RKO (cell line): ENCODE data around the gene HNRNPL.
"Not testable (repeated sequence)": the region's sequence is repeated elsewhere in the genome, so short reads cannot be mapped to it uniquely, and the experiment has no call there.

Experiments
- DNase-seq: peaks from one replicate; pipeline ENCODE4 v3.0.0-alpha.2; 2016; ENCODE audit warnings: low spot score

HNRNPL gene

DNA sequence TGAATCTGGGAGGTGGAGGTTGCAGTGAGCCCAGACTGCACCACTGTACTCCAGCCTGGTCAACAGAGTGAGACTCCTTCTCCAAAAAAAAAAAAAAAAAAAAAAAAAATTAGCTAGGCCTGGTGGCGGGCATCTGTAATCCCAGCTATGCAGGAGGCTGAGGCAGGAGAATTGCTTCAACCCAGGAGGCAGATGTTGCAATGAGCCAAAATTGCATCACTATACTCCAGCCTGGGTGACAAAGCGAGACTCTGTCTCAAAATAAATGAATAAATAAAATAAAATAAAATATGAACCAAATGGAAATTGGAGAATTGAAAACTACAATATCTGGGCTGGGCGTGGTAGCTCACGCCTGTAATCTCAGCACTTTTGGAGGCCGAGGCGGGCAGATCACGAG lies 20.6 kb downstream of the HNRNPL start:
- DNase-seq, result not testable (repeated sequence)

DNA sequence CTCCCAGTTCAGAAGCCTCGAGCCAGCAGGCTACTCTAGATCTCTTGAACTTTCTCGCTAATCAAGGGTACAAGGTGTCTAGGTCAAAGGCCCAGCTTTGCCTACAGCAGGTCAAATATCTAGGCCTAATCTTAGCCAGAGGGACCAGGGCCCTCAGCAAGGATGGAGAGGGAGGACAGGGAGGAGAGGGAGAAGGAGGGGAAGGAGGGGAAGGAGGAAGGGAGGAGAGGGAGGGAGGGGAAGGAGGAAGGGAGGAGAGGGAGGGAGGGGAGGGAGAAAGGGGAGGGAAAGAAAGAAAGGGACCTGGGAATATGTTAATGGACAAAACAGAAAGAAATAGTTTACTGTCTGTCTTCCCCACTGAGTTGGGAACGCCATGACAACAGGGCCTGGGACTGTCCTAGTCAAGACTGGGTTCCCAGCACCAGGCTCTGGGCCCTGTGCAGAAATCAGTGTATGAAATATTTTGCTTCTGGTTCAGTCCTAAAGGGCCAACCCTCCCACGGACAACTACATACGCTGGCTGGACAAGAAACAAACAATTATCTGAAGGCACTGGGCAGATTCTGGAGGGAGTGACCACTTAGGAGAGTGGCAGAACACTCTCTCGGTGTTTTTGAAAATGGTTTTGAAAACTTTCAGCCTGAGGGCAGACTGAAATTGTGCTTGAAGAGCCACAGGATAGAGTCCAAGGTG lies 22.8 kb downstream of the HNRNPL start:
- no peak for DNase-seq

DNA sequence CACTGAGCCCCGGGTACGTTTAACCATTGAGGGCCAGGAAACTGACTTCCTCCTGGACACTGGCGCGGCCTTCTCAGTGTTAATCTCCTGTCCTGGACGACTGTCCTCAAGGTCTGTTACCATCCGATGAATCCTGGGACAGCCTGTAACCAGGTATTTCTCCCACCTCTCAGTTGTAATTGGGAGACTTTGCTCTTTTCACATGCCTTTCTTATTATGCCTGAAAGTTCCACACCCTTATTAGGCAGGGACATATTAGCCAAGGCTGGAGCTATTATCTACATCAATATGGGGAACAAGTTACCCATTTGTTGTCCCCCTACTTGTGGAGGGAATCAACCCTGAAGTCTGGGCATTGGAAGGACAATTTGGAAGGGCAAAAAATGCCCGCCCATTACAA lies 23.9 kb downstream of the HNRNPL start:
- DNase-seq, result not testable (repeated sequence)

DNA sequence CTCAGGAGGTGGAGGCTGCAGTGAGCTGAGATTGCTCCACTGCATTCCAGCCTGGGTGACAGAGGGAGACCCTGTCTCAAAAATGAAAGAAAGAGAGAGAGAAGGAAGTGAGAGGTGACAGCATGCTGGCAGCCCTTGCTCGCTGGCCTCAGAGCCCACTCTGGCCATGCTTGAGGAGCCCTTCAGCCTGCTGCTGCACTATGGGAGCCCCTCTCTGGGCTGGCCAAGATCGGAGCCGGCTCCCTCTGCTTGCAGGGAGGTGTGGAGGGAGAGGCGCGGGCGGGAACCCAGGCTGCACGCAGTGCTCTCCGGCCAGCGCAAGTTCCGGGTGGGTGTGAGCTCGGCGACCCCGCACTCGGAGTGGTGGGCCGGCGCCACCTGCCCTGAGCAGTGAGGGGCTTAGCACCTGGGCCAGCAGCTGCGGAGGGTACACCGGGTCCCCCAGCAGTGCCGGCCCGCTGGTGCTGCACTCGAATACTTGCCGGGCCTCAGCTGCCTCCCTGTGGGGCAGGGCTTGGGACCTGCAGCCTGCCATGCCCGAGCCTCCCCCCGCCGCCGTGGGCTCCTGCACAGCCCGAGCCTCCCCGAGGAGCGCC lies 28.5 kb downstream of the HNRNPL start:
- not testable (repeated sequence) for DNase-seq

DNA sequence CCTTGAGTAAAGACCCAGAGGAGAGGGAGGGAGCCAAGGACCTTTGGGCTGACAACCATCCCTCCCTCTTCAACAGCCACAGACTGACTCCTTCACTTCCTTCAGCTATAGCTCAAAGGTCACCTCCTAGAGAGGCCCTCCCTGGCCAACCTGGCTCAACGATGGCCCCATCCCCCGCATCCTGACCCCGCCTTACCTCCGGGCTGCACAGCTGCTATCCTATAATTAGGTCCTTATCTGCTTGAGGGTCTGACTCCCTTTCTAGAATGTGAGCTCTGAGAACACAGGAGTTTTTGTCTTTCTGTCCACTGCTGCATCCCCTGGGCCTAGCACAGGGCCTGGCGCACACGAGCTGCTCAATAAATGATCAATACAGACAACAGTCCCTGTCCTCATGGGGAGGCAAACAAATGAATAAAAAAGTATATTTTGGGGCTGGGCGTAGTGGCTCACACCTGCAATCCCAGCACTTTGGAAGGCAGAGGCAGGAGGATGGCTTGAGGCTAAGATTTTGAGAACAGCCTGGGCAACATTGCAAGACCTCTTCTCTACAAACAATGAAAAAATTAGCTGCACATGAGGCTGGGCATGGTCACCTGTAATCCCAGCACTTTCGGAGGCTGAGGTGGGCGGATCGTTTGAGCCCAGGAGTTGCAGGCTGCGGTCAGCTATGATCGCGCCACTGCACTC lies 30.4 kb downstream of the HNRNPL start:
- no peak for DNase-seq

DNA sequence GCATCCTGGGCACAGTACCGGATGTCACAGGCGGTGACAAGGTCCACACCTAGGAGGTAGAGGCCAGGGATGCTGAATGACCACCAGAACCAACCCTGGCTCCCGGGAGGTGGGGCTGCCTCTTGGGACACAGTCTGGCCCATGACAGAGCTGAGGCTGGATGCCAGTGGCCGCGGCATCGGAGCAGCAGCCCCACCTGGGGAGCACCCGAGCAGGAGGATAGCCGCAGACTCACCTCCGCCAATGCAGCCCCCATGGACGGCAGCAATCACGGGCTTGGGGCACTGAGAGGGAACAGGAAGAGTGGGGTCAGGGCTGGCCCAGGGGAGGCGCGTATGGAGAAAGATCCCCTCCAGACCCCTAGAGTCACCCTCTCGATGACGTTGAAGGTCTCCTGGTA lies 32.7 kb downstream of the HNRNPL start:
- no peak for DNase-seq

DNA sequence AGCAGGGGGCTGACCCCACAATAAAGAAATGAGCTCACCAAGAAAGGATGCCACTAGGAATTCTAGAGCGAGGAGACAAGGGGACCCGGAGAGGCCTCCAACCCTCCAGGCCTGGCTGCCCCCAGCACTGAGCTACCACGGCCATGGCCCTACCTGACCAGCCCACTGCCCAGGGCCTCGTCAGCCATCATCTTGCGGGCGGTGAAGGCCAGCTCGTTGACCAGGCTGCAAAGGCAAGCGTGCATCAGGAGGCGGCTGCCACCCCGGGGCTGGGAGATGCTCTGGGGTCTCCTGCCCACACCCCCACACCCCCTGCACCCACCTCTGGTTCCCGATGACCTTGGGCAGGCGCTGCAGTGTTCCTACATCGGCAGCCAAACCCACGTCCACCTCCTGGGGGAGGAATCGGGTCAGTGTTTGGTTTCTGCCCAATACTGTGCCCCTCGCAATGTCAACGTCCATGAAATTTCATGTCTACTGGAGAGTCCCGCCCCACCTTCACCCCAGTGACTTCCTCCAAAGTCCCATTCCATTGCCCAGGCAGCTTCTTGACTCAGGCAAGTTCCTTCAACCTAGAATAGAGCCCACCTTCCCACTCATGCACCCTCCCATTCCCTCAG lies 33.5 kb downstream of the HNRNPL start:
- DNase-seq, result no peak

DNA sequence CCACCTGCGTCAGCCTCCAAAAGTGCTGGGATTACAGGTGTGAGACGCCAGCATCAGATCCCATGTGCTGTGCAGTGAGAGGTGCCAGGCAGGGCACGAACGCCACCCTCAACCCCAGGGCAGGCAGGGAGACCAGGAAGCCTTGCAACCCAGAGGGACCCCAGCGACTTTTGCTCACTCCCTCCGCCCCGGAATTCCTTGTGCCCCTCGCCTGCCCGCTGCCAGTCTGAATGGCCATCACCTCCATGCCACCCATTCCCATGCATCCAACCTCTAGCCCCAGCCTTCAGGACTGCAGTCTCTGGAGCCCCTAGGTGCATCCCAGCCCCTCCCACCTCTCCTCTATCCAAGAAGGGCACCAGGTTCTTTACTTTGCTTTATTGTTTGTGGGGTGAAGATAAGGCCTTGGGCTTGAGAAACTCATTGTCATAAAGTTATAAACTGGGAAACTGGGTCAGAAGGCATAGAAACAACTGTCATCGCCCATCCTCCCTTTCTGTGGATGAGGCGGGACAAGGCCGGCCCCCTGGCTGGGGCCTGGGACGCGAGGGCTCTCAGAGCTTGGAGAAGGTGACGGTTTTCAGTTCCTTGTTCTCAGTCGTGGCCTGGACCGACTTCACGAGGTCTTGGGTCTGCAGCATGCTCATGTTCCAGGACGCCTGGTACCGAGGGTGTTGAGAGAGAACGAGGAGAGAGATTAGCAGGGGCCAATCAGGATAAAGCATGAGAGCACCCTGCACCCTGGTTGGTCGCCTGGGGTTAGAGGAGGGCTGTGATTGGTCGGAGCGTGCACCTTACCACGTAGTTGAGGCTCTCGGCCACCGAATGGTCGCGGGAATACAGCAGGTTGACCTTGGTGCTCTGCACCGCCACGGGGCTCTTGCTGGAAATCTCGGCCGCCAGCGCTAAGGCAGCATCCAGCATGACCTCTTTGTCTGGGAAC lies 34.5 kb downstream of the HNRNPL start:
- no peak for DNase-seq

DNA sequence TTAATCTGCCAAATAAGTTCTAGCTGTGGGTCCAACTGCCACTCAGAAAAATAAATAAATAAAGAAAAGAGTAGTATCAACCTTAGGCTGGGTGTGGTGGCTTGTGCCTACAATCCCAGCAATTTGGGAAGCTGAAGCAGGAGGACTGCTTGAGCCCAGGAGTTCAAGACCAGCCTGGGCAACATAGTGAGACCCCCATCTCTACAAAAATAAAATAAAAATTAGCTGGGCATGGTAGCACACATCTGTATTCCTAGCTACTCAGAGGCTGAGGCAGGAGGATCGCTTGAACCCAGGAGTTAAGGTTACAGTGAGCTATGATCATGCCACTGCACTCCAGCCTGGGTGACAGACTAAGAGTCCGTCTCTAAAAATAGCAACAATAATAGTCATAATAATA lies 35.9 kb downstream of the HNRNPL start:
- not testable (repeated sequence) for DNase-seq

DNA sequence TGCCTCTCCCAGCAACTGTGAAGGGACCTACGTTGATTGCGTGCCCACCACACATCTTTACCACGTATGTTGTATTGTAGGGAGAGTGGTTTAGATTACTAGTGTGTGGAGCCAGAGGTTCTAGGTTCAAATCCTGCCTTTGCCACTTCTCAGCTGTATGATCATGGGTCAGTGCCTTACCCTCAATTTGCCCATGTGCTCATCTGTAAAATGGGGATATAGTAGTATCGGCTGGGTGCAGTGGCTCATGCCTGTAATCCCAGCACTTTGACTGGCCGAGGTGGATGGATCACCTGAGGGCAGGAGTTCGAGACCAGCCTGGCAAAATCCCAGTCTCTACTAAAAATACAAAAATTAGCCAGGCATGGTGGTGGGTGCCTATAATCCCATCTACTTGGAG lies 36.5 kb downstream of the HNRNPL start:
- DNase-seq, result no peak

DNA sequence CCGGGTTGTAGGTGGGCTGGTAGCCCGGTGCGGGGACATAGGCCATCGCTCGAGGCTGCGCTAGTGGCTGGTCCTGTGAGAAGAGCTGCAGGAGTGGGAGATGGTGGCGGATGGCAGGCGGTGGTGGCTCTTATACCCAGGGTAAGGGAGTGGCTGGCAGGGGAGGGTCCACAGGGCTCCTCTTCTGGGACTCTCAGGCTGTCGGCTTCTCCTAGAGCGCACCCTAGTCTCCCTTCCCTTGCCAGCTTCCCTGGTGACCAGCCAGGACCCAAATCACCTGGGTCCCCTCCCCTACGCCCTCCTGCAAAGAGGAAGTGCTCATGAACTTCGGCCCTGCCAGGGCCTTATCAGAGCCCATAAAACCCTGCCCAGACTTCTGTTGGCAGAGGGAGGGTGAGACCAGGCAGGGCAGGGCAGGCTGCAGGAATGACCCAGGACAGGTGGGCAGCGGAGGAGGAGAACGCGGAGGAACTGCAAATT lies 36.9 kb downstream of the HNRNPL start, which contains the start of gene LGALS4:
TSS of gene LGALS4 (minus strand) at position 105 of the 480 bp plus-strand sequence. CDS start at position 46, 59 bp downstream.
- no peak for DNase-seq

DNA sequence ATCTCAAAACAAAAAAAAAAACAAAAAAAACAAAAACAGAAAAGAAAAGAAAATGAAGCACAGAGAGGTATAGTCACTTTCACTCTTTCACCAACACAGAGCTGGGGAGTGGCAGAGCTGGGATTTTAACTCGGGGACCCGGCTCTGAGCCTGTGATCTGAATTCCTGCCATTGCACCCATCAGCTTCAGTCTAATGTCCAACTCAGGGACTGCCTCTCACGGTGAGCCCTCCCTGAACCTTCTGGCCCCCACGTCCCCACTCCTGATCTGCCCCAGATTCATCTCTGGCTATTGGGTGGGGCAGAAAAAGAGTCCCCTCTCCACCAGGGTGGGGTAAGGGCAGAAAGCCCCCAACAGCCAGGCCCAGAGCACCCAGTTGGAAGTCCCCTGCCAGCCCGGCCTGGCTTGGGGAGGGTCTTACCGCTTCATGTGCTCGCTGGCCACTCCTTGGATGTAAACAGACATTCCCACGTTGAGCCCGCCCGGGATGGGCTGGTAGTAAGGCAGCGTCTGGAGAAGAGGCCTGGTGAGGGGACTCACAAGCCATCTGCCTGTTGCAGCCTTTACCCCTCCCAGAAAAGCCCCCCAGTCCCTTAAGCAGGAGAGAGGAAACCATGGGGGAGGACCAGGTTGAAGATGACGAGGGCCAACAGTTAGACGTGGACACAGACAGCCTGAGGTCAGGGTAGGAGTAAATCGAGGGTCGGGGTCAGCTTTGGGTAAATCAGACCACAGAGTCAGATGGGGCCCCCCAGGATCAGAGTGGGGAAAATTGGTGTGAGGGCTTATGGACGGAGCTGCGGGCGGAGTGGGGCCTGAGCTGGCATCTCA lies 37.6 kb downstream of the HNRNPL start:
- no peak for DNase-seq

DNA sequence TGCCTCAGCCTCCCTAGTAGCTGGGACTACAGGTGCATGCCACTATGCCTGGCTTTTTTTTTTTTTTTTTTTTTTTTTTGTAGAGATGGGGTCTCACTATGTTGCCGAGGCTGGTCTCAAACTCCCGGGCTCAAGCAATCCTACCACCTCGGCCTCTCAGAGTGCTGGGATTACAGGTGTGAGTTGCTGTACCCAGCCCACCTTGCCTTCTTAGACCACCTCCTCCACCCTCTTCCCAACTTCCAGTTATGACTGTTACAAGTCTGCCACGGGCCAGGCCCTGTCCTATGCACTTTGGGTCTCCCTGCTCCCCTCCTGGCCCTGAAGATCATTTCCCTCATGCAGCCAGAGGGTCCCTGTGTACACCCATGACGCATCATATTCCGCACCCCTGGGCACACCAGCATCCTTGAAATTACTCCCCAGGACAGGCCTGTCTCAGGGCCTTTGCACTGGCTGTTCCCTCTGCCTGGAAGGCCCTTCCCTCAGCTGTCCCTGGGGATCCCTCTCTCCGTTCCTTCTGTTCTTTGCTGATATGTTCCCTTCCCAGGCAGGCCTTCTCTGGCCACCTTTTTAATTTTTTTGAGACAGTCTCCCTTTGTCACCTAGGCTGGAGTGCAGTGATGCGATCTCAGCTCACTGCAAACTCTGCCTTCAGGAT lies 40.1 kb downstream of the HNRNPL start:
- DNase-seq, result no peak

DNA sequence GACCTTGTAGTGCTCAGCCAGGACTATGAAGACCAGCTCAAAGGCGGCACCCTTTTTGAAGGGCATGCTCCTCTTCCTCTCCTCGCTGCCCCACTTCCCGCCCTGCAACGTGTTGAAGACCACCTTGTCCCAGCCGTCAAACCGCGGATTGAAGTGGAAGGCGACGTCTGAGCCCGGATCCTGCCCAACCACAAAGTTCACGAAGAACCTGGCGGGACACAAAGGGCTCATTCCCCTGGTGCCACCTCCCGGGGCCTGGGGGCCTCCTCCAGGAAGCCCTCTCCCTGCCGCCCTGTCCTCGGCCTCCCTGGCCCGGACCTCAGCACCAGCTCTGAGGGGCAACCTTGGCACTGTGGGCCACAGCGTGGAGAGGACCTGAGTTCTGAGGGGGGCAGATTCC lies 41.0 kb downstream of the HNRNPL start:
- DNase-seq, result no peak

DNA sequence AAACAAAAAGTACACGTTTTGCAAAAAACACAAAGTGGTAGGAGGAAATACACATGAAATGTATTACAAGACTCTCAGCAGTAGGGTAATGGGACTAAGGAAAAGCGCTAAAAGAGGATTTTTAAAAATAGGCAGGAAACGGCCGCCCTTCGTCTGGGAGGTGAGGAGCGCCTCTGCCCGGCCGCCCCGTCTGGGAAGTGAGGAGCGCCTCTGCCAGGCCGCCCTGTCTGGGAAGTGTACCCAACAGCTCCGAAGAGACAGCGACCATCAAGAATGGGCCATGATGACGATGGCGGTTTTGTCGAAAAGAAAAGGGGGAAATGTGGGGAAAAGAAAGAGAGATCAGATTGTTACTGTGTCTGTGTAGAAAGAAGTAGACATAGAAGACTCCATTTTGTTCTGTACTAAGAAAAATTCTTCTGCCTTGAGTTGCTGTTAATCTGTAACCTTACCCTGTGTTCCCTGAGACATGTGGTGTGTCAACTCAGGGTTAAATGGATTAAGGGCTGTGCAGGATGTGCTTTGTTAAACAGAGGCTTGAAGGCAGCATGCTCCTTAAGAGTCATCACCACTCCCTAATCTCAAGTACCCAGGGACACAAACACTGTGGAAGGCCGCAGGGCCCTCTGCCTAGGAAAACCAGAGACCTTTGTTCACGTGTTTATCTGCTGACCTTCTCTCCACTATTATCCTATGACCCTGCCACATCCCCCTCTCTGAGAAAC lies 42.2 kb downstream of the HNRNPL start:
- DNase-seq, result not testable (repeated sequence)

DNA sequence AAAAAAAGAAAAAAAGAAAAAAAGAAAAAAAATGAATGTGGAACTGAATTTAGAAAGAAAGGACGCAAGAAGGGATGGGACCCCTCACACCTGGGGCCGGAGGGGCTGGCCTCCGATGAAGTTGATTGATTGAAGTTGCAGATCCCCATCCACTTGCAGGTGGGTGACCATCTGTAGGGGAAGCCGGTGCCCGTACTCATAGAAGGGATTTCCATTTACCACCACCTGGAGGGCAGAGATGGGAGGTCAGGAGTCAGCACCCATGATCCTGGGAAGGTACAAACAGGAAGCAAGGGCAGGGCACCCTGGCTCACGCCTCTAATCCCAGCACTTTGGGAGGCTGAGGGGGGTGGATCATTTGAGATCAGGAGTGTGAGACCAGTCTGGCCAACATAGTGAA lies 43.4 kb downstream of the HNRNPL start:
- DNase-seq, result no peak

DNA sequence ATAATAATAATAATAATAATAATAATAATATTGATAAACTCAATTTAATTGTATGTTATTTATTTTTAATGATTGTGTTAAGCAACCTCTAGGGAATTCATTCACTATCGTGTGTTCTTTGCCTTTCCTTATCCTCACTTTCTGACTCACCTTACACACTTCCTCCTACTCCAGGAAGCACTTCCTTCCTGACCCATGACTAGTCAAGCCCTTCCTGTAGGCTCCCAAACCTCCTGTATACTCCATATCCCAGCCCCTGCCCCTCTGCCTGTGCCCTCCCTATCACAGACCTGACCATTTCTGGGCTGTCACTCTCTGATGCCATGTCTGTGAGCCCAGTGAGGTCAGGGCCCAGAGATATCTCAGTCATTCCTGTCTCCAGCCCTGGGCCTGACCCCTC lies 44.6 kb downstream of the HNRNPL start:
- peak; percentile 46 for DNase-seq

DNA sequence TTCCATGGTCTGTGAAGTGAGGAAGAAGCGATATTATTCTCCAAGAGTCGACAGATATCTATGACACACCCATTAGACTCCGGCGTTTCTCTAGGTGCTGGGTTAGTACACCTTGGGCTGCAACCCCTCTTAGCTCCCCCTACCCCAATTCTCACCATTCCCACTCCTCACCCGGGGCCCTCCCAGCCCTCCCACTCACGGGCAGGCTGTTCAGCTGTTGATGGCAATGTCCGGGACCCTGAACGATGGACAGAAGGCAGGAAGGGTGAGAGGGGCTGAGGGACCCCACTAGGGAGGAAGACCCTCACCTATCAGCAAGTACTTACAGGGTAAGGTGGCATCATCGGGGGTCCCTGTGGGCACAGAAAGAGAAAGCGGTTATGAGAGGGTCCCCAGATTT lies 46.2 kb downstream of the HNRNPL start:
- no peak for DNase-seq

DNA sequence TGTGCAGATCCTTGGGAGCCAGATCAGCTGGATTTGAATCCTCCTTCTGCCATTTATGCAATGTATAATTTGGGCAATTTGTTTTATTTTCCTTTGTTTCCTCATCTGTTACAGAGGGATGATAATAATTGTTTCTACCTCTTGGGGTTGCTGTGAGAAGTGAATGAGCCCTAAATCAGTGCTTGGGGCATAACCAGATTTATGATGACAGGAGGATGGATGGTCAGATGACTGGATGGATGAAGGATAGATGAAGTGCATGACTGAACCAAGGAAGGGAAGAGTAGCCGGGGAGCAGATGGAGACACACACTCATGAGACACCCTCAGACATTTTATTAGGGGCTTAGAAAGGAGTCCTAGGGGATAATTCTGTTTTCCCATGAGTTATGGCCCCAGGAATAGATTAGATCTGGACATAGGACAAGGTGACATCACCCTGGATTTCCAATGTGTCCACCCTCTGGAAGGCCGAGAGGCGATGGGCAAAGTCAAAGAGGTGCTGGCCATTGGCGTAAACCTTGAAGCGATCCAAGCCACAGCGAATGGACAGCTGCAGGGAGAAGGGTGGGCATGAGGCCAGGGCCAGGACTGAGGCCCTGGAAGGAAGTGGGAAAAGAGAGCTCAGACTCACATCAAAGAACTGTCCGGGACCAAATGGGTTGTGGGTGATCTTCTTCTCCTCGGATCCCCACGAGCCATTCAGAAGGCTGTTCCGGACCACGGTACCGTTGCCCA lies 48.3 kb downstream of the HNRNPL start:
- DNase-seq, result no peak
